WTC11 (cell line): ENCODE results near the gene PHB1. TPM values are rescaled to one million over a fixed set of nuclear protein-coding genes. Genes with fewer than 3 reads are reported as not detected.

Experiments
- ATAC-seq: fragments of 200-7000 bp; cut with Tn5 transposase; 2 replicates; pipeline ENCODE4 v1.10.0; 2021; ENCODE audit warnings: mild to moderate bottlenecking, moderate library complexity
- CTCF ChIA-PET: fragments of 300-600 bp; sonication (Branson Sonifier 250); formaldehyde crosslinking; loops from one replicate; lab custom pipeline; 2021; ENCODE audit warnings: antibody characterized with exemption; lab: Charles Lee
- POLR2A ChIA-PET: fragments of 350-600 bp; sonication (Branson Sonifier 250); formaldehyde crosslinking; loops from one replicate; lab custom pipeline; 2021; ENCODE audit warnings: antibody characterized with exemption; lab: Charles Lee
- DNase-seq: peaks from one replicate; pipeline ENCODE4 v3.0.0; 2021; ENCODE audit warnings: low spot score
- H3K27ac Mint-ChIP-seq: 2 replicates; pipeline ENCODE4 v1.8.0; 2021; ENCODE audit warnings: mixed read lengths
- H3K27me3 Mint-ChIP-seq: 2 replicates; pipeline ENCODE4 v1.8.0; 2021; ENCODE audit warnings: low read depth, mild to moderate bottlenecking, moderate library complexity, mixed read lengths
- H3K36me3 Mint-ChIP-seq: 2 replicates; pipeline ENCODE4 v1.8.0; 2021; ENCODE audit warnings: mixed read lengths
- H3K4me1 Mint-ChIP-seq: 2 replicates; pipeline ENCODE4 v1.8.0; 2022; ENCODE audit warnings: mixed read lengths
- H3K4me3 Mint-ChIP-seq: 2 replicates; pipeline ENCODE4 v1.8.0; 2021; ENCODE audit warnings: mild to moderate bottlenecking, moderate library complexity, mixed read lengths
- H3K9me3 Mint-ChIP-seq: 2 replicates; pipeline ENCODE4 v1.8.0; 2021; ENCODE audit warnings: mixed read lengths
- ATF2 ChIP-seq: sonication (generic); formaldehyde crosslinking; IDR thresholded peaks from 2 replicates; pipeline ENCODE4 v1.8.1; 2022; ENCODE audit warnings: low read depth, missing genetic modification reagents, borderline replicate concordance
- EMX1 ChIP-seq: fragments of 250-450 bp; sonication (Bioruptor Pico); IDR thresholded peaks from 2 replicates; pipeline ENCODE4 v1.8.0; 2021; ENCODE audit warnings: mild to moderate bottlenecking
- GRHL2 ChIP-seq: fragments of 250-450 bp; sonication (Bioruptor Pico); IDR thresholded peaks from 2 replicates; pipeline ENCODE4 v1.8.0; 2022; ENCODE audit warnings: mild to moderate bottlenecking, moderate library complexity; ENCODE audit not compliant: insufficient replicate concordance, severe bottlenecking
- MYBL2 ChIP-seq: sonication (generic); formaldehyde crosslinking; IDR thresholded peaks from 2 replicates; pipeline ENCODE4 v1.8.1; 2023; ENCODE audit warnings: mild to moderate bottlenecking, moderate library complexity, missing genetic modification reagents
- NR2C2 ChIP-seq: sonication (generic); formaldehyde crosslinking; IDR thresholded peaks from 2 replicates; pipeline ENCODE4 v1.8.0; 2022; ENCODE audit warnings: mild to moderate bottlenecking, missing genetic modification reagents
- NR3C1 ChIP-seq: sonication (generic); formaldehyde crosslinking; conservative IDR thresholded peaks from 2 replicates; pipeline ENCODE4 v1.8.1; 2023; ENCODE audit warnings: low read depth, mild to moderate bottlenecking, missing genetic modification reagents
- RORB ChIP-seq: fragments of 250-450 bp; sonication (Bioruptor Pico); IDR thresholded peaks from 2 replicates; pipeline ENCODE4 v1.9.0; 2021; ENCODE audit warnings: mild to moderate bottlenecking
- SP1 ChIP-seq: sonication (generic); formaldehyde crosslinking; conservative IDR thresholded peaks from 2 replicates; pipeline ENCODE4 v1.8.1; 2022; ENCODE audit warnings: missing genetic modification reagents
- TCF7 ChIP-seq: sonication (generic); formaldehyde crosslinking; IDR thresholded peaks from 2 replicates; pipeline ENCODE4 v1.8.0; 2022; ENCODE audit warnings: mild to moderate bottlenecking, low read depth, missing genetic modification reagents, moderate library complexity
- ZBTB21 ChIP-seq: sonication (generic); formaldehyde crosslinking; IDR thresholded peaks from 2 replicates; pipeline ENCODE4 v1.8.1; 2023; ENCODE audit warnings: mild to moderate bottlenecking, missing genetic modification reagents, borderline replicate concordance
- ZNF121 ChIP-seq: sonication (generic); formaldehyde crosslinking; IDR thresholded peaks from 2 replicates; pipeline ENCODE4 v1.8.0; 2023; ENCODE audit warnings: missing genetic modification reagents
- ZNF232 ChIP-seq: sonication (generic); formaldehyde crosslinking; IDR thresholded peaks from 2 replicates; pipeline ENCODE4 v1.8.0; 2022; ENCODE audit warnings: mild to moderate bottlenecking, missing genetic modification reagents
- ZNF317 ChIP-seq: sonication (generic); formaldehyde crosslinking; IDR thresholded peaks from 2 replicates; pipeline ENCODE4 v1.8.1; 2023; ENCODE audit warnings: low read depth, mild to moderate bottlenecking, moderate library complexity, missing genetic modification reagents, borderline replicate concordance
- ZNF396 ChIP-seq: fragments of 250-450 bp; sonication (Bioruptor Pico); IDR thresholded peaks from 2 replicates; pipeline ENCODE4 v1.8.0; 2021; ENCODE audit warnings: mild to moderate bottlenecking, moderate library complexity, borderline replicate concordance
- ZNF416 ChIP-seq: fragments of 250-450 bp; sonication (Bioruptor Pico); IDR thresholded peaks from 2 replicates; pipeline ENCODE4 v1.9.0; 2021; ENCODE audit warnings: mild to moderate bottlenecking, inconsistent platforms
- ZNF425 ChIP-seq: fragments of 250-450 bp; sonication (Bioruptor Pico); conservative IDR thresholded peaks from 2 replicates; pipeline ENCODE4 v1.9.0; 2021; ENCODE audit warnings: mild to moderate bottlenecking
- total RNA-seq: library from RNA; stranded (reverse); gene quantifications from 3 replicates; pipeline ENCODE4 v1.2.3, GENCODE V29; 2021
- TF ChIP-seq, protein P1 (sequence below): sonication (generic); formaldehyde crosslinking; IDR thresholded peaks from 2 replicates; pipeline ENCODE4 v1.8.1; 2023; ENCODE audit warnings: mild to moderate bottlenecking, missing genetic modification reagents
- TF ChIP-seq, protein P2 (sequence below): sonication (generic); formaldehyde crosslinking; IDR thresholded peaks from 2 replicates; pipeline ENCODE4 v1.8.0; 2023; ENCODE audit warnings: missing genetic modification reagents, mild to moderate bottlenecking, borderline replicate concordance
- TF ChIP-seq, protein P3 (sequence below): fragments of 250-450 bp; sonication (Bioruptor Pico); IDR thresholded peaks from 2 replicates; pipeline ENCODE4 v1.8.0; 2021; ENCODE audit warnings: mild to moderate bottlenecking

Gene PHB1
- total RNA-seq, 1 experiment from 2014 or later = 375 TPM

DNA sequence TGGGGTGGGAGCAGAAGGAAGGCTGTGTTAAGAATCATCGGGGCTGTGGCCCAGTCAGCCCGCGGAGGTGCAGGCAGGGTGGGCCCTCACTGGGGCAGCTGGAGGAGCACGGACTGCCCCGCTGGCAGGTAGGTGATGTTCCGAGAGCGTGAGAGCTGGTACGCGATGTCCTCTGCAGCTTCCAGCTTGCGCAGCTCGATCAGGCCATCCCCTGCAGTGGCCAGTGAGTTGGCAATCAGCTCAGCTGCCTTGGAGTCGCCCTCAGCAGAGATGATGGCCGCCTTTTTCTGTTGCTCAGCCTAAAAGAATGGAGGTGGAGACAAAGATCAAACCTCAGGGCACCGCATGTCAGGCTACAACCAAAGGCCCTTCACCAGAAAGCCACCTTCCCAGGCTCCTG, 9.8 kb downstream of the PHB1 start:
- H3K4me3 Mint-ChIP-seq = no peak overlapping the region
- CTCF ChIA-PET = interaction anchor here (0.7 kb wide), 1 partner anchor 151 kb away, joined by 3 read pairs; no protein-coding TSS in a partner anchor

DNA sequence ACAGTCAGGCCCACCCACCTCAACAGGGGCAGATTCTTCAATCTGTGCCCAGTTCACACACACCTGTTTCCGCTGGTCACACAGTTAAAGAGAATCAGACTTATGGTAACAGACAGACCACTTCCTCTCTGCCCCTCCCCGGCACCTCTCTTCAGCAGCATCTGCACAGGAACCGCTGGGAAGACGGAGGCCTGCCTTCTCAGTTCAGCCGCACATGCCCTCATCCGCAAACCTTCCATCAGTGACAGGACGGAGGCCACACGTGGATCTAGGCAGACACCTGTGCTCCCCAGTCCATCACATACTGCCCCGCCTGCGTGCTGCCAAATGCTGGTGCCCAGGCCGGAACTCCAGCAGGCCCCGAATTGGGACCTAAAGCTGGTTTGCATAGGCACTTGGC, 10.3 kb downstream of the PHB1 start:
- Mint-ChIP-seq H3K27me3 (no peaks in the 10 kb centered on the region), H3K4me3 (no peak overlapping the region), H3K9me3 (no peaks in the 10 kb centered on the region), H3K4me1 (0 out of 2 replicates have a peak, but pooled peaks cover 4% of the 10 kb centered on the region), H3K36me3 (peaks cover 61% of the 10 kb centered on the region), H3K27ac (no peak overlapping the region)
- no peak for ATAC-seq
- TF ChIP-seq, protein P1, sequence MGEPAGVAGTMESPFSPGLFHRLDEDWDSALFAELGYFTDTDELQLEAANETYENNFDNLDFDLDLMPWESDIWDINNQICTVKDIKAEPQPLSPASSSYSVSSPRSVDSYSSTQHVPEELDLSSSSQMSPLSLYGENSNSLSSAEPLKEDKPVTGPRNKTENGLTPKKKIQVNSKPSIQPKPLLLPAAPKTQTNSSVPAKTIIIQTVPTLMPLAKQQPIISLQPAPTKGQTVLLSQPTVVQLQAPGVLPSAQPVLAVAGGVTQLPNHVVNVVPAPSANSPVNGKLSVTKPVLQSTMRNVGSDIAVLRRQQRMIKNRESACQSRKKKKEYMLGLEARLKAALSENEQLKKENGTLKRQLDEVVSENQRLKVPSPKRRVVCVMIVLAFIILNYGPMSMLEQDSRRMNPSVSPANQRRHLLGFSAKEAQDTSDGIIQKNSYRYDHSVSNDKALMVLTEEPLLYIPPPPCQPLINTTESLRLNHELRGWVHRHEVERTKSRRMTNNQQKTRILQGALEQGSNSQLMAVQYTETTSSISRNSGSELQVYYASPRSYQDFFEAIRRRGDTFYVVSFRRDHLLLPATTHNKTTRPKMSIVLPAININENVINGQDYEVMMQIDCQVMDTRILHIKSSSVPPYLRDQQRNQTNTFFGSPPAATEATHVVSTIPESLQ = no peak
- TF ChIP-seq GRHL2 = no peak
- no peak for TF ChIP-seq RORB
- TF ChIP-seq ATF2 = no peak
- no peak for TF ChIP-seq ZNF121
- no peak for TF ChIP-seq EMX1 (CRISPR knock-in tag)
- no peak for TF ChIP-seq ZBTB21 (CRISPR knock-in tag)
- no peak for TF ChIP-seq ZNF232 (CRISPR knock-in tag)
- ChIA-PET POLR2A (no interaction called here), CTCF (interaction anchor here (0.7 kb wide), 1 partner anchor 152 kb away, joined by 3 read pairs; no protein-coding TSS in a partner anchor)
- DNase-seq = no peak

More for the DNA sequence above, 9.8 kb downstream of the PHB1 start:
- 0 out of 2 replicates have a peak, but pooled peaks cover 4% of the 10 kb centered on the region for H3K4me1 Mint-ChIP-seq
- TF ChIP-seq SP1 (CRISPR knock-in tag) (no peak), MYBL2 (CRISPR knock-in tag) (no peak), TCF7 (CRISPR knock-in tag) (no peak), NR2C2 (CRISPR knock-in tag) (no peak), ZNF416 (CRISPR knock-in tag) (no peak), NR3C1 (CRISPR knock-in tag) (no peak), ZNF317 (CRISPR knock-in tag) (no peak), ZNF425 (CRISPR knock-in tag) (no peak), ZNF396 (no peak)
- TF ChIP-seq, protein P2, sequence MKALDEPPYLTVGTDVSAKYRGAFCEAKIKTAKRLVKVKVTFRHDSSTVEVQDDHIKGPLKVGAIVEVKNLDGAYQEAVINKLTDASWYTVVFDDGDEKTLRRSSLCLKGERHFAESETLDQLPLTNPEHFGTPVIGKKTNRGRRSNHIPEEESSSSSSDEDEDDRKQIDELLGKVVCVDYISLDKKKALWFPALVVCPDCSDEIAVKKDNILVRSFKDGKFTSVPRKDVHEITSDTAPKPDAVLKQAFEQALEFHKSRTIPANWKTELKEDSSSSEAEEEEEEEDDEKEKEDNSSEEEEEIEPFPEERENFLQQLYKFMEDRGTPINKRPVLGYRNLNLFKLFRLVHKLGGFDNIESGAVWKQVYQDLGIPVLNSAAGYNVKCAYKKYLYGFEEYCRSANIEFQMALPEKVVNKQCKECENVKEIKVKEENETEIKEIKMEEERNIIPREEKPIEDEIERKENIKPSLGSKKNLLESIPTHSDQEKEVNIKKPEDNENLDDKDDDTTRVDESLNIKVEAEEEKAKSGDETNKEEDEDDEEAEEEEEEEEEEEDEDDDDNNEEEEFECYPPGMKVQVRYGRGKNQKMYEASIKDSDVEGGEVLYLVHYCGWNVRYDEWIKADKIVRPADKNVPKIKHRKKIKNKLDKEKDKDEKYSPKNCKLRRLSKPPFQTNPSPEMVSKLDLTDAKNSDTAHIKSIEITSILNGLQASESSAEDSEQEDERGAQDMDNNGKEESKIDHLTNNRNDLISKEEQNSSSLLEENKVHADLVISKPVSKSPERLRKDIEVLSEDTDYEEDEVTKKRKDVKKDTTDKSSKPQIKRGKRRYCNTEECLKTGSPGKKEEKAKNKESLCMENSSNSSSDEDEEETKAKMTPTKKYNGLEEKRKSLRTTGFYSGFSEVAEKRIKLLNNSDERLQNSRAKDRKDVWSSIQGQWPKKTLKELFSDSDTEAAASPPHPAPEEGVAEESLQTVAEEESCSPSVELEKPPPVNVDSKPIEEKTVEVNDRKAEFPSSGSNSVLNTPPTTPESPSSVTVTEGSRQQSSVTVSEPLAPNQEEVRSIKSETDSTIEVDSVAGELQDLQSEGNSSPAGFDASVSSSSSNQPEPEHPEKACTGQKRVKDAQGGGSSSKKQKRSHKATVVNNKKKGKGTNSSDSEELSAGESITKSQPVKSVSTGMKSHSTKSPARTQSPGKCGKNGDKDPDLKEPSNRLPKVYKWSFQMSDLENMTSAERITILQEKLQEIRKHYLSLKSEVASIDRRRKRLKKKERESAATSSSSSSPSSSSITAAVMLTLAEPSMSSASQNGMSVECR (CRISPR knock-in tag) = no peak
- TF ChIP-seq, protein P3, sequence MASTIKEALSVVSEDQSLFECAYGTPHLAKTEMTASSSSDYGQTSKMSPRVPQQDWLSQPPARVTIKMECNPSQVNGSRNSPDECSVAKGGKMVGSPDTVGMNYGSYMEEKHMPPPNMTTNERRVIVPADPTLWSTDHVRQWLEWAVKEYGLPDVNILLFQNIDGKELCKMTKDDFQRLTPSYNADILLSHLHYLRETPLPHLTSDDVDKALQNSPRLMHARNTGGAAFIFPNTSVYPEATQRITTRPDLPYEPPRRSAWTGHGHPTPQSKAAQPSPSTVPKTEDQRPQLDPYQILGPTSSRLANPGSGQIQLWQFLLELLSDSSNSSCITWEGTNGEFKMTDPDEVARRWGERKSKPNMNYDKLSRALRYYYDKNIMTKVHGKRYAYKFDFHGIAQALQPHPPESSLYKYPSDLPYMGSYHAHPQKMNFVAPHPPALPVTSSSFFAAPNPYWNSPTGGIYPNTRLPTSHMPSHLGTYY (CRISPR knock-in tag) = no peak
- POLR2A ChIA-PET = no interaction called here
- DNase-seq (no peak), ATAC-seq (no peak)
- peaks cover 66% of the 10 kb centered on the region for H3K36me3 Mint-ChIP-seq
- no peak overlapping the region for H3K27ac Mint-ChIP-seq
- H3K9me3 Mint-ChIP-seq = no peaks in the 10 kb centered on the region
- H3K27me3 Mint-ChIP-seq = no peaks in the 10 kb centered on the region
